Stimulated activated CD4-positive, alpha-beta T cell treated with anti-CD3 and anti-CD28 coated beads, Interleukin-1b, Interleukin-23, amount 100 ng/mL, for 24 hours (primary cell): ENCODE data around the gene SOST.

Source experiments
- DNase-seq, 4 experiments: peaks; one replicate each; pipeline ENCODE4 v3.0.0-alpha.2; 2020; ENCODE audit warnings: low read depth in 4 of 4, low spot score in 1 of 4

Gene SOST

DNA sequence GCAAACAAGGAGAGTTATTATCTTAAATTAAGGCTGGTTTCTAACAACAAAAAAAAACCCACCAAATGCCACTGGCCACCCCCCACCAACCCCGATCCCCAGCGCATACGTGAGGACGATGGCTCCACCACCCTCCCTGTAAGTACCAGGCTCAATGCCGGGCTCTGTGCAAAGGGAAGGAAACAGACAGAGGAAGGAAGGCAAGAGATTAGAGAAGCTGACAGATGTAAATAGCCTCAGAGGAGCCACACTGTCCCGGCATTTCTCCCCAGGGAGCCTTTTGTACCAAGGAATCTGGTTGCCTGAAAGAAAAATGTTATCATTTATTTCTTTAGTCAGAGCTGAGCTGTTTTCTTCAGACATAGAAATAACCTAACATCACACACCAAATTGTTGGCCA, 13.1 kb downstream of the SOST start:
- no peak for DNase-seq

DNA sequence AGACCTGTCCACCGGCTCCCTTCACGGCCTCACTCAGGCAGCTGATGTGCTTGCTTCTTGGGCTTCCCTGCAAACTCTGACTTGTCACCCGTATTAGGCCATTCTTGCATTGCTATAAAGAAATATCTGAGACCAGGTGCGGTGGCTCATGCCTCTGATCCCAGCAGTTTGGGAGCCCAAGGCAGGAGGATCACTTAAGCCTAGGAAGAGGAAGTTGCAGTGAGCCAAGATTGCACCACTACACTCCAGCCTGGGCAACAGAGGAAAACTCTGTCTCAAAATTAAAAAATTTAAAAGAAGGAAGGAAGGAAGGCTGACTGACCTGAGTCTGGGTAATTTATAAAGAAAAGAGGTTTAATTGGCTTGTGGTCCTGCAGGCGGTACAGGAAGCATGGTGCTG, 17.0 kb downstream of the SOST start:
- DNase-seq: no peak

DNA sequence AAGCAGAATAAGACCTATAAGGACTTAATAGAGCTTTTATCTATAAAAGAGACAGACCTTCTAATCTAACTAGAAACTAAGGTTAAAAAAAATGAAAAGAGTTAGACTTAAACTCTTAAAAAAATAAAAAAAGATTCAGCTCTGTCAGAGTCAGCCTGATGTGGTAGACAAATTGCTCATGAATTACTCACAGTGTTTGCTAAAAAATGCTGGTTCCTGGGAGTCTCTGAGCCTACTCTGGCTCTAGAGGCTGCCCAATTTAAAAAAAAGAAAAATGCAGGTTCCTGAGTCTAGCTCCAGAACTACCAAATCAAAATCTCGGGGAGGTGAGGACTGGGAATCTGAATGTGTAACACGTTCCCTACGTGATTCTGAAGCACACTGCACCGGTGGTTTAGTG, 18.1 kb downstream of the SOST start:
- DNase-seq: no peak

DNA sequence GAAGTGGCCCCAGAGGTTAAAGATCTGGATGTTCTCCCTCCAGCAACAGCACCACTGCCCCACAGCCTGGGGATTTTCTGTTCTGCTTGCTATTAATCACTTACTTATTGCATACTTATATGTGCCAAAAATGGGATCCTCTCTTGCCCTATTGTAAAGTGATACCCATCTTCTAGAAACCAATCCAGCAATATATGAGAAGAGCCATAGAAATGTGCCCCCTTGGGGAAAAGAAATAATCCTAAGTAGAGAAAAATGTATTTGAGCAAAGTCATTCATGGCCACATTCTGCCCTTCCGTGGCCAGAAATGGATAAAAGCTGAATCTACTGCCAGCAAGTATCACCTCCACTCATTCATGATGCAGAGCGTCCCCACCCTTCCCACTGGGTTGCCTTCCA, 20.9 kb downstream of the SOST start:
- DNase-seq: no peak

DNA sequence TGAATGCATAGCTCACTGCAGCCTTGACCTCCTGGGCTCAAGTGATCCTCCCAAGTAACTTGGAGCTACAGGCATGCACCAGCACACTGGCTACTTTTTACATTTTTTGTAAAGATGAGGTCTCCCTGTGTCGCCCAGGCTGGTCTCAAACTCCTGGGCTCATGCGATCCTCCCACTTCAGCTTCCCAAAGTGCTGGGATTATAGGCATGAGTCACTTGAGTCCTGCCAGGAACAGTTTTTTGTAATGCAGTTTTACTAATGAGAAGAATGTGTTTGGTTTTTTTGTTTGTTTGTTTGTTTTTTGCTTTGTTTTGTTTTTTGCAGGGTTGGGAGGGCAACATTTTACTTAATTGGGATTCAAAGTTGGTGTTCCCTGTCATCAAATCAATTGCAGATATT, 22.2 kb downstream of the SOST start:
- DNase-seq: no peak

DNA sequence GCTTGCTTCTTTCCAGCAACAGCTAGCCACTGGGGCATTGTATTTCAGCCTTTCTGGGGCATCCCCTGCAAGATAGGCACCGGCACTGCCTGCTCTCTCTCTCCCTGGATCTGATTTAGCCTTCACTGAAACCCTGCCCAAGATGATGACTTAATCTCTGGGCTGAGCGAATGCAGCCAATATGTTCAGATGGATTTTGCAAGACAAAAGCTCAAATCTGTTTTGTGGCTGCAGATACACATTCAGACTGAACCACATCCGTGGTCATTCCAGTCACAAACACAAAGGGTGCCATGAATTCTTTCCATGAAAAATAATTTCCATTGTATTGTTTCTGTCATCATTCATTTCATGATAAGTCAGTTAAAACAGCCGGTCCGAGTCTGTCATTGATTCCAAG, 24.2 kb downstream of the SOST start:
- DNase-seq: no peak

DNA sequence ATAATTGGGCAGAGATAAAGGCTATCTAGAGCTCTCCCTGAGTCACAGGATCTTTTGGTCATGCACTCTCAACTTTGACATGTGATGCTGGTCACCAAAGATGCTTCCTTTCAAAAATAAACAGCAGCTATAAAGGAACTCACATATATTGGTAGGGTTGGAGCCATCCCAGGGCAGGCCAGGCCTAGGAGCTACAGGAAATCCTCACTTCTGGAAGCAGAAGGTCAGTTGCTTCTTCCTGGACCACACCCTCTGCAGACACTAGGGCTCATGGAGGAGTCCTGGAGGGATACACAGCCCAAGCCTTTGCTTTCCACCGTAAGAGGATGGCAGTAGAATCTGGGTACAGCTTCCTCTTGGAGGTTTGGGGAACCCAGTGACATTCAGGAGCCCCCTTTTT, 24.6 kb downstream of the SOST start:
- DNase-seq: no peak

DNA sequence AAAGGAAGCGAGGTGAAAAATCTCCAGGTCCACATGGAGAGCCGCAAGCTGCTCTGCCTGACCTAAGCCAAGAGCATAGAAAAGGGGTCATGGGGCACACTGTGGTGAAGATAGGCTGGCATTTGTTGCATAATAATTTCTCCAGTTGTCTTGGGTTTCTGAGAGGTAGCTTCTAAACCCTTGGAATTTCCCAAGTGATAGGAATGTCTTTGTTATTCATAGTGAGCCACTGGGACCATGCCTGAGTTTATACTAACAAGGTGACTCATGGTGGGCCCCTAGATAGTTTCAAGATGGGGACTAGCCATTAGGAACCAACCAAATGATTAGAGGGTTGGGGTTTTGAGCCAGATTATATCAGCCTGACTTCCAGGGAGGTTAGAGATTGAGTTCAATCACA, 25.6 kb downstream of the SOST start:
- DNase-seq: no peak

DNA sequence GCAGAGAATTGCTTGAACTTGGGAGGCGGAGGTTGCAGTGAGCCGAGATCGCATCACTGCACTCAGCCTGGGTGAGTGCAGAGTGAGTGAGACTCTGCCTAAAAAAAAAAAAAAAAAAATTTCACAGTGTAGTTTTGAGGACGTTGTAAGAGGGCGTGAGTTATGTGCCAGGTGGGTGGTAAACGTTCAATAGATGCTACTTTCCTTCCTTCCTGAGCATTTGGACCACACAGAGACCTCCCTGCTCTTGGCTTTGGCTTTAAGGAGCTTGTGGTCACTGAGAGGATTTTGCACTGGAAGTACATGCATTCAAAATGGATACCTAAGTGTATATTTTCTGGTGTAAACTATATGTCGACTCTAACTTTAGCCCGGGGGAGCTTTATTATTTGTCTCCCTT, 30.5 kb downstream of the SOST start:
- no peak for DNase-seq

DNA sequence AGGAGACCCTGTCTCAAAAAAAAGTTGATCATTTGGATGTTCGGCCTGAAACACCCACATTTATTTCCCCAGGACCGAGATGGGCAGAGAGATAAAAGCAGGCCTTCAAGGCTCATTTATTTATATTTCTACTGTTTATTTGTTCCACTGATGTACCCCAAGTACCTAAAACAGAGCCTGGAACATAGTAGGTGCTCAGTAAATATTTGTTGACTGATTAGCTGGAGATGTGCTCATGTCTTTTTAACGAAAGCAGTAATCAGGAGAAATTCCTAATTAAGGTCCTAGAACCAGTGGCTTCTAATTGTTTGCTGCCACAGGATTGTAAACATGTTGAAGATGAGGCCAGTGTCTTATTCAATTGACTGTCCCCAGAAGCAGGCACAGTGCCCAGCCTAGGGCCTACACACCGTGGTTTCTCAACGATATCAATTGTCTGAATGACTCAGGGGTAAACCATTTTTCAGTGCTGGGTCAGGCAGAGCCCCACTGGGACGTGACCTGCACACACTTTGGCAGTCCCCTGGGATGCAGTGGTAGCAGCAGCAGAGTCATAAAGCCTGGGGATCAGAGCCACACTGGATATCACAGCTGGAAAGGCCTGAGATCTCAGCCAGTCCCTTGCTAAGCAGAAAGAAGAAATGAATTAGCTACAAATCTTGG, 34.8 kb downstream of the SOST start:
- DNase-seq: no peak

DNA sequence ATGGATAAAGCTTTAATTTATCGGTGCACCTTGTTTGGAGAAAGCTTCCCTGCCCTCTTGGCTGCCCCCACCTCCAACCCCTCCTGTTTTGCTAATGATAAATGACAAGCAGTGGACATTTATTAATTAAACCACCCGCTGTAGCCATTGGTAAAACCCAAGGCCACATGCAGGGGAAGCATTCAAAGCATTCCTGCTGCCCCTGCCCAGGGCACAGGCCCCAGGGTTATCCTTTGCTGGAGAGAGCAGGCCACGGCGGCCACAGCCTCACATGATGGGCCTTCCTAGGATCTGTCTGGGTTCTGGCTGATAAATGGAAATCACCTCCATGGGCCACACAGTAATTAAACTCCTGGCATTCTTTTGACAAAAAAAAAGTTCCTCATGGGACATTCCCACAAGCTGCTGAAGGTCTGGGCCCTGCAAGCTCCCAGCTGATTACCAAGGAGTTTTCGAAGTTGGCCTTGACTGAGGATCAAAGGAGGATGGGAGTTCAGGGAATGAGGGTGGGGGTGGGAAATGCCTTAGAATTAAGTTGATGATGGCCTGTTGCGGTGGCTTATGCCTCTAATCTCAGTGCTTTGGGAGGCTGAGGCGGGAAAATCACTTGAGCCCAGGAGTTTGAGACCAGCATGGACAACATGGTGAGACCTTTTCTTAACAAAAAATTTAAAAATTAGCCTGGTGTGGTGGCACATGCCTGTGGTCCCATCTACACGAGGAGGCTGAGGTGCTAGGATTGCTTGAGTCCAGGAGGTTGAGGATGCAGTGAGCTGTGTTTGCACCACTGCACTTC, 35.5 kb downstream of the SOST start:
- no peak for DNase-seq

DNA sequence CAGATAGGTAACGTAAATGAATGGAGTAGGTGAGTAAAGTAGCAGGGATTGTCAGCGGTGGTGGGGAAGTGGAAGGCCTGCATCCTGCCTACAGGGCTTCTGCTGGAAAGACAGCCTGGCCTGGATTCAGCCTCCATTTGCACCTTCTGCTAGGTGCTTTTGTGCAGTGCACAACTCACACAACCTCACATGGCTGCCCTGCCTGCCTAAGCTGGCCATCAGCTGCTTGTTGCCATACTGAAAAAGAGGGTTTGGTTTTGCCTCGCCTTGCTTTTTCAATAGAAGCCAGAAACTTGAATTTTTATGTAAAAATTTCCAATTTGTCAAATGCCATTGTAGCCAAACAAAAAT, 36.3 kb downstream of the SOST start:
- no peak for DNase-seq

DNA sequence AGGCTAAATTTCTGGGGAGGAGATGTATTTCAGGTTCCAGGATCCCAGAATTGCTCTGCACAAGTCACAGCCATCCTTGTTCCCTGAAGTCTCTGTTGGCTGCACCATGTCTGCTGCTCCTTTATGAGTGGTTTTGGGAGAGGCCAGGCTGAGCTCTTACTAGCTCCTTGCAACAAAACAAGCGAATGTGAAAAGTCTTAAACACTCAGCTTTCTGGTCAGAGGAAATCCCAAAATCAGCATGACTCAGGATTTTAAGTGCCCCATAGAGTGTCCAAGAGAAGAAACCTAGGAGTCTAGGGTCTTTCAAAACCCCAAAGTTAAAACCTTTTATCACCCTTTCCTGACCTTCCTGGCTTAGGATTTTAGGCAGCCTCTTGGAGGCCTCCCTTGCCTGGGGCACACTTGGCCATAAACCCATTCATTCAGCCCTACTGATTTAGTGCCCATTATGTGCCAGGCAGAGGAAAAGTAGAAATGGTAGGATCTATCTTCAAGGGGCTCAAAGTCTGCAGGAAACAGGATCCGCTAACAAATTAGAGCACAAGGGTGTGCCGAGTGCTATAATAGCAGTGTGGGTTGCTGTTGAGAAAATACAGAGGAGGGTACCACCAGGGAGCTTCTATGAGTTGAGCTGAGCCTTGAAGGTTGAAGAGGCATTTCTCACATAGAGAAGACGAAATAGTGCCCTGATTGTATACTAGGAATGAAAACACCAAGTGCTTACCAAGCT, 36.9 kb downstream of the SOST start:
- DNase-seq: no peak

DNA sequence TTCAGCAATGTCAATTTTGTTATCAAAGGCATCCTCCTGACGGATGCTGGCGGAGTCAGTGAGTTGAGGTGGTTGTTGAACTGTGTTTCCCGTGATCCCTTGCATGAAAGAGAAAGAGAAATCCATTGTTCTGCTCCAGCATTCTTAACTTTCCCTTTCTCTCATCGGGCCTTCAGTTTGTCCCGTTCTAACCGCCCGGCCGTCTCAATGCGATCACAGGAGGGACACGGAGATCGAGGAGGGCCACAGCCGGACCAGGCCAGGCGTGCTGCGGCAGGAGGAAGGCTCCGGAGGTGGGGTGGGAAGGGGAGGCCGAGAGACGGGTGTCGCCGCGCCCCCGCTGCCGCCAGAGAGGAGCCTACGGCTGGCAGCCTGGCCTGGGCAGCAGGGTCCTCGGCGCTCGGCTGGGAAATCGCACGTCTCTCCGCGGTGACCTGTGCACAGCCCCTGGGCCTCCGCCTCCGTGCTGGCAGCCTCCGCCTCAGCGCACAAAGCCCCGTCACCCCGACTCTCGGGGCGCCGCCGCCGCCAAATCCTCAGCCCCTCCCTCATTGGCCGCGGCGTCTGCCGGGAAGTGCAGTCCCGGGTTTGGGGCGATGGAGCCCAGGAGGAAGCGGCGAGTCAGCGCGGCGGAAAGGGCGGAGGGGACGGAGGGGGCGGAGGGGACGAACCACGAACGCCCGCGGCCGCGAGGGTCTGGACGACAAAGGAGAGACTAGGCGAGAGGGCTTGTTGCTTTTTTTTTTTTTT, 38.1 kb downstream of the SOST start:
- peak; percentile 32 to 71 (median 55) for DNase-seq

DNA sequence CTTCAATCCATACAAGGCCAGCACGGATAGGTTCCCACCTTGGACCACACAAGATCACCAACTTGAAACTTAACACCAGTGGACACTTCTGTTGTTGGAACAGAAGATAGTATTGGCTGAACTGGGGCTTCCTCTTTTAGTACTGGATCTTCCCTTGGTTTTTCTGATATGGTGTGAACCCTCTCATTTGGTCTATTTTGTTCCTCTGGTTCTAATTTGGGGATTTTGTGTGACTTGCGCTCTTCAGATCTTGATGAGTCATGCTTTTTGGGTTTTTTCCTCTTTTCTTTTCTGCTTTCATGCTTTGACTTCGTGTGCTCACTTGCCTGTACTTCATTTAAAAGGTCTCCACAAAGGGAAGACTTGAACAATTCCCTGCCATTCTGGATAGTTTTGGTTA, 39.0 kb downstream of the SOST start:
- no peak for DNase-seq

DNA sequence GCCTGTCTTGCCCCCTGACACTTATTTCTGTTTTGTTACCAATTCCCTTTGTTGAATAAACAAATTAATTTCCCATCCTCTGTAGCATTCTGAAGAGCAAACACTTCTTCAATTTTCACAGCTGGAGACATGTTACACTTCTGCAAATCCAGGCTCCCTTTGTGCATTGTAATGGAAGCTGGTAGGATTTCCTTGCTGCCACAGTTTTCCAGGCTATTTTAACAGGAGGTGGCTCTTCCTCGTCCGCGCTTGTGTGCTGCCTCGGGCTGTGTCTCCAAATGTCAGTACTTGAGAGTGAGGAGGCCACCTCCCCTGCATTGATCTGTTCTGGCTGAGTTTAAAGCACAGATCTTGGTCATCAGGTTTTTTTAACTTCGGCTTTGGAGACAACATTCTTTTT, 40.0 kb downstream of the SOST start:
- no peak for DNase-seq

DNA sequence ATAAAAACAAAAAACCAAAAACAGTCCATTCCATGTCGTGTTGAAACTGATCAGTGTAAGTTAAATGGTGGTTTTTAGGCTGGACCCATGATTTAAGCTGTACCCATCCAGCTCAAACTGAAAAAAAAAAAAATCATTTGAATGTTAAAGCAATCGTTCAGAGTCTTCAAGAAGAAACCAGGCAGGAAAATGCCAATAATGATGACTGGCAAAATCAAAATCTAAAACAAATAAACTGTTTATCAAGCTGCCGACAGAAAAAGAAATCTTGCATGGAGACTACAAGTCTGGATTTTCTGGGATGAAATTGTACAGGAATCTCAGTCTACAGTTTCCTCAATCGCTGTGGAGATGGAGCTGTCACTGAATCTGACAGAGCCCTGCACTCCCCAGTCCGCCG, 40.7 kb downstream of the SOST start:
- DNase-seq: no peak

DNA sequence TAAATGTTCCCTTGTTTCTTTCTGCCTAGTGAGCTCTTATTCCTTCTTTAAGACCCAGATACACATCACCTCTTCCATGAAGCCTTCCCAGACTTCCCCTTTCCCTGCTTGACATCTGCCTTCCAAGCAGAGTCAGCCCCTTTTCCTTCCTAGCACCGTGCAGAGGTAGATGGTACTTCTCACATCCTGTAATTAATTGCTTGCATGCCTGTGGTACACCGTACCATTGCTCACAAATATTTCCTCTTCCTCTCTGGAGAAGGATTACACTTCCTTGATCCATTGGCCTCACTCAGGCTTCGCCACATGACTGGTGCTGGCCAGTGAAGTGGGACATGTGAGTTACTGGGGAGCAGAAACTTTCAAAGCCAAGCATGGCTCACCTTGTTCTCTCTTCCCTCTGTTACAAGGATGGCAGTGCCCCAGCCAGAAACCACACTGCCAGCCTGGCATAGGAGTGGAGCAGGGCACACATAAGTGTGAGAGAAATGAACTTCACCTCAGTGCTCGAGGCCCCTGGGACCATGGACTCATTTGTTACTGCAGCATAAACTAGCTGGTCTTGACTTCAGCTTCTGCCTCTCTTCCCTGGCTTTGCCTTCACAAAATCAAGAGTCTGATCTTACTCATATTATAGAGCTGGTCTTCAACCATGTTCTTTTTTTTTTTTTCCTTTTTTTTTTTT, 44.0 kb downstream of the SOST start:
- no peak for DNase-seq

DNA sequence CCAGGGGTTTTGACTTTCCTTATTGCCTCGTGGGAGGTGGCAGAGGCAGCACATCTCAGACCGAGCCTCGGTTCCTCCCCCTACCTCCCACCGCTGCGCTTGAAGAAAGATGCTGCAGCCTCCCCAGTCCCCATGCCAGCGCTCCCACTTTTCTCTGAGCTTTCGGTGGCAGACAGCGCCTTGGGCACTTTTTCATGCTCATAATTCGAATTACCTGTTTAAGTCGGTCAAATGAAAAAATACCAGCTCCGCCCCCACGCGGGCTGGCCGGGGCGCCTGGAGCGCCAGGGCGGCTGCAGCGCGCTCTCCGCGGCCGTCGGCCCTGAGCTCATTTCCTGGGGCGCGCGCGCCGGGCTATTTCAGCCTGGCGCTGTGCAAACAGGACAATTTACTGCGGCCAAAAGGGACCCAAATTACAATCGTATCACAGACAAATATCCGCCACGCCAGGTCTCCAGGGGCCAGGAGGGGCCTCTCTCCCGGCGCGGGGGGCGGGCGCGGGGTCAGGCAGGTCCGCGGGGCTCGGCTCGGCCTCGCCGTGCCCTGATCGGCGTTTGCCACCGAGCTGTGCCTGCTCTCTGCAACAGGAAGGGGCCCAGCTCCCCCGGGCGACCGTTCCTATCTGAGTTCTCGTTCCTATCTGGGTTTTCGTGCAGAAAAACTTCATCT, 45.0 kb downstream of the SOST start:
- DNase-seq: no peak

DNA sequence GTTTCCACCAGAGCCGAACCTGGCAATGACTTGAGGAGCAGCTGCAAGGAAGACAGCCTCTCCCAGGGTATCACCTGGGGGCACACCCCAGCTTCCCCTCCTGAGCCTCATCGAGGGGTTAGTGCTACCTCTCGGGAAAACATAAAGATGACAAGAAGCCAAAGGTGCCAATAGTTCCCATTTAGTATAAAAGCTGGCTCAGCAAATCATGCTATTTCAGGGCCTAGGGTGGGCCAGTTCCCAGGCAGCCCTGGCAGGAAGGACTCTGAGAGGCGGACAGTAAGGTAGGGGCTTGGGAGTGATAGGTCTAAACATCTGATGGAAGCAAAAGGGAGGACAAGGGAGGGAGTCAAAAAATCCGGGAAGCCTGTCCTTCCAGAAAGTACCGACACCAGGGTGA, 46.2 kb downstream of the SOST start:
- DNase-seq: no peak

DNA sequence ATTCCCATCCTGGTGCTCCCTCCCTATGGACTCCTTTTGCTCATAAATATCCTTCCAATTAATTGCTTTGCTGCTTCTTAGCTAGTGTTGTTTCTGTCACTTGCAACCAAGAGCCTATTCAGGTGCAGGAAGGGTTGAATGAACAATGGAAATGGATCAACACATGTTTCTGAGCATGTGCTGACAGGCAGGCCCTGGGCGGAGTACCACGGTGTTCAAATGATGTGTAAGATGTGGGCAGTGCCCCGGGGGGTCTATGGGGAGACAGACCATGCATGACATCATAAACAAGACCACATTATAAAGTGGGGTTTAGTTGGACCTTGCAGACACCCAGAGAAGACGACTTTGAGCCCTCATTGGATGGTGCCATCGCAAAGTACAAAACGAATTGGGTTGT, 48.5 kb downstream of the SOST start:
- DNase-seq: no peak
